ENCODE results near the gene LGI1.

GRCh38 chr10:93754761-93755160 lies 3.0 kb upstream of the LGI1 start:
- TF ChIP-seq, protein P1, sequence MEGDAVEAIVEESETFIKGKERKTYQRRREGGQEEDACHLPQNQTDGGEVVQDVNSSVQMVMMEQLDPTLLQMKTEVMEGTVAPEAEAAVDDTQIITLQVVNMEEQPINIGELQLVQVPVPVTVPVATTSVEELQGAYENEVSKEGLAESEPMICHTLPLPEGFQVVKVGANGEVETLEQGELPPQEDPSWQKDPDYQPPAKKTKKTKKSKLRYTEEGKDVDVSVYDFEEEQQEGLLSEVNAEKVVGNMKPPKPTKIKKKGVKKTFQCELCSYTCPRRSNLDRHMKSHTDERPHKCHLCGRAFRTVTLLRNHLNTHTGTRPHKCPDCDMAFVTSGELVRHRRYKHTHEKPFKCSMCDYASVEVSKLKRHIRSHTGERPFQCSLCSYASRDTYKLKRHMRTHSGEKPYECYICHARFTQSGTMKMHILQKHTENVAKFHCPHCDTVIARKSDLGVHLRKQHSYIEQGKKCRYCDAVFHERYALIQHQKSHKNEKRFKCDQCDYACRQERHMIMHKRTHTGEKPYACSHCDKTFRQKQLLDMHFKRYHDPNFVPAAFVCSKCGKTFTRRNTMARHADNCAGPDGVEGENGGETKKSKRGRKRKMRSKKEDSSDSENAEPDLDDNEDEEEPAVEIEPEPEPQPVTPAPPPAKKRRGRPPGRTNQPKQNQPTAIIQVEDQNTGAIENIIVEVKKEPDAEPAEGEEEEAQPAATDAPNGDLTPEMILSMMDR (IDR thresholded peaks at IDR 0.05; ENCODE audit: low read depth, low read length, poor library complexity, severe bottlenecking), result no peak
- no peak for TF ChIP-seq EZH2phosphoT487 (IDR thresholded peaks at IDR 0.05; ENCODE audit: borderline replicate concordance, low read length)

Measured in DOHH2 (cell line).